HG02973 (cell line): ENCODE data around the gene DPCD.

Experiments used
- ATAC-seq: cut with Tn5 transposase; IDR thresholded peaks from one replicate; pipeline ENCODE4 v1.9.1; 2021; ENCODE audit warnings: moderate library complexity; ENCODE audit not compliant: unreplicated experiment

The DPCD gene

DNA sequence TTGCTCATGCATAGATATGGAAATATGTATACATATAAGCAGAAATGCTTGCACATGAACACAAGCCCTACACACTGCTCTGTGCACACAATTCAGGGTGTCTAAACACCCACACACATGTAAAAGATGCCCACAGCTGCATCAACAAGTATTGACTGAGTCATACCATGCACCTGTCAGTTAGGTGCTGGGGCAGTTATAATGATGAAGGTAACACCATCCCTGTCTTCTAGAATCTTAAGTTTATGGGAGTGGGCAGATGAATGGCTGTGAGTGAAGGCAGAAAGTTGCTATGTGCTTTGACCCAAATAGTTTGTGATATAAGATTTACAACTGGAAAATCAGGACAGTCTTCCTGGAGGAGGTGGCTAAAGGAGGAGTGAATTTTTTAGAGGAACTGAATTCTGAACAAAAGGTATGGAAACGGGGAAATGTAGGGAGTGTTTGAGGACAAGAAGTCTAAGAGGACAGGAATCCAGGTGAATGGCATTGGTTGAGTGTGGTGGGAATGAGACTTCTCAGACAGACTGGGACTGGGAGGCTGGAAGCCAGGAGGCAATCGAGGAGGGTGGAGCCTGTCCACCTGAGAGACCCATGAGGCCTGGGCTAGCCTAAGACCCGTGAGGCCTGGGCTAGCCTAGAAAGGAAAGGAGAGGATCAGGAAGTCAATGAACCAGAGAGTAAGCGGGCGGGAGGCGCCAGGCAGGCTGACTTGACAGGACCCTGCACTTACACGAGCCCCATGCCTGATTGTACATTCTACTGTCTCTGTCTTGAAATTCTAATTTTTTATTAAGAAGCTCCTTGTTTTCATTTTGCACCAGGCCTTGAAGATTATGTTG, 20.7 kb upstream of the DPCD start:
- ATAC-seq = no peak

DNA sequence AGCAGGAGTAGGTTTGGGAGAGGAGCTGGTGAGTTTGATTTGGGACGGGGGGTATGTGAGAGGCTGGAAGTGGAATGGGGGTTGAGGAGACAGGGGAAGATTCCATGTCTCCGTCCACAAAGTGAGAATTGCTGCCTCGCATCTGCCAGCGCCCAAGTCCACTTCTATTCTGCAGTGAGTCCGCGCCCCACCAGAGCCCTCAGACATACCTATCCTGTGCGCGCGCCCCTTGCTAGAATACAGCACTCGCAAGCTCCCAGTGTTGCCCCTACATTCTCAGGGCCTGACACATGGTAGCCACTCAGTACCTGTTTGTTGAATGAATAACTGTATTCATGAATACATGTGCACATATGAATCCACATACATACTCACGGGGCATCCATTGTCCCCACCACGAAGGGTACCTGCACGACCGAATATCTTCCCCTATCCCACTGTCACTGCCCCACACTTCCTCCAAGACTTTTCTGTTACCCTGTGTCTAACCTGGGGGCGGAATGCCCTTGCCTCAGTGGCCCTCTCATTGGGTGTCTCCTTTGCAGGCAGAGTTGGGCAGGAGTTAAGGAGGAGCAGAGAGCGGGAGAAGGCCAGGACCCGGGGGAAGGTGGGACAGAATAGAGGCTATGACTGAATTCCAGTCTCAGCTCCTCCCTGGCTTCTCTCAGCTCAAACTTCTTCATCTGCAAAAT, 19.9 kb upstream of the DPCD start:
- no peak for ATAC-seq

DNA sequence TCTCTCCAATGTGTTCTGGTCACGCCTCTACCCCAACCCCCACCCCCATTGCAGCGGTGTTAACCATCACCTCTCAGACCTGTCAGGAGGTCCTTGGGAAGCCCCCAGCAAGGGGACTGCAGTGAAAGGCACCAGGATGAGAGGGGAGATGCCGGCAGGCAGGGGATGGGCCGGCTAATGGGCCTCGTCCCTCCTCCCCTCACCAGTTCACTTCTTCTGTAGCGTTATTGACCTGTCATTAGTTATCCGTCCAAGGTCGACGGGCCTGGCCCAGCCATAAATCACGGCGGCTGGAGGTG, 18.8 kb upstream of the DPCD start:
- no peak for ATAC-seq

DNA sequence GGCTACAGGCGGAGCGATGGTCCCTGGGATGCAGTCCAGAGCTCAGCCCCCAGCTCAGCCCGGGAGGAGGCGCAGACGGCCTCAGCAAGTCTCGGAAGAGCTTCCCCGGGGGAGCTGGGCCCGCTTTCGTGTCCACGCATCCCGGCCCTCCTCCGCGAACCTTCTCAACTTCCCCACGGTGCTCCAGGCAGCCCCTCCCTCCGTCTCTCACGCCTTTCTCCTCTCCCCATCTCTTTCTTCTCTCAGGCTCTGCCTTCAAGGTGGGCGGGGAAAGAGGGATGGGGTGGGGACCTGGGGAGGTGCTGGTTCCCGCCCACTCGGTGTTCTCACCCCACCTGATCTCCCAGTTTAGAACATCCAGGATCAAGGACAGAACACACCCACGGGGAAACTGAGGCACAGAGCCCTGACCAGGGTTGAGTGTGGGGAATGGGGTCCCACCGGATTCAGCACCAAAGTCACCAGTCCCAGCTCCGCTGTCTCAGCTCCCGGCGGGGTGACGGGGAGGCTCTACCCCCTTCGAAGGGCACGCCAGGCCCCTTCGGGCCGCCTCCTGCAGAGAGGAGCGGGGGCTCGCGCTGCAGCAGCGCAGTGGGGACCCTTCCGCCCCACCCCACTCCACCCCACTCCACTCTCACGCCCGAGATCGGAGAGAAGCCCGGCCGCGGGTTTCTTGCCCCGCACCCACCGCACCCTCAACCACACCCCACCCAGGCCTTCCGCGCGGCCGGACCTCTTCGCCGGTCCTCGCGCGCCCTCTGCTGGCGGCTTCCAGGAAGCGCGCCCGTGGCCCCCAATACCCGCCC, 18.3 kb upstream of the DPCD start:
- peak; percentile 63 for ATAC-seq

DNA sequence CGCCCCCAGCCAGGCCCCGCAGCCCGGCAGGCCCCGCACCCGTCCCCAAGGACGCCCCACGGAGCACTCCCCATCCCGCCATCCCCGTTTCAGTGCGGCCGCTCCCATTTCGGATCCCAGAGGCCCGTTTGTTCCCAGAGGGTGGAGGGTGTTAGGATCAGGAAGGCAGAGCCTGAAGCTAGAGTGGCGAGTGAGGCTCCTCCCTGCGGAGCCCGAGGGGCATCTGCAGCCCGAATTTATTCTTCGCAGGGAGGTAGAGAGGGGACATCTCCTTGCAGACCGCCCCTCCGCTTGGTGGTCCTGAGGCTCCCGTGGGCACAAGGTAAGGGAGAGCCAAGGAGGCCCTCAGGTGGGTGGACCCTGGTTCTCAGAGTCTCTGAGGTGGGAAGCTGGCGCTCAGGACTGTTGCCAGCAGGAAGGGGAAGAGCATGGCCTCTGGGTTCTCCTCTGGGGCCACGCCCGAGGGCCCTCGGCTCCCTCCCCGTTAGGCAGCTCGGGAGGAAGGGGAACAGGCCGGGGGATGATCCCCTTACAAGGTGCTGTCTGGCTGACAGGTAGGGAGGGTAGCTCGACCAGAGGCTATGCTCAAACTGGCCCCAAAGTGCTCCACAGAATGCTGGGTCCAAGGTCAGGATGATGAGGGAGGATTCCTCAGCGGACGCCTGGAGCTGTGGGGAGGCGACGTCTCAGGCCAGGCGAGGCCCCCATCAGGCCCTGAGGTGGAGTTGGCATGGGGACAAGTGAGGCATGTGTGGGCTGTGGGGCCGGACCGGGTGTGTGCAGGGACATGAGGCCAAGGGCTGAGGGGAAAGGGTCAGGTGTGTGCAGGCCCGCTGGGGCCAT, 17.5 kb upstream of the DPCD start:
- no peak for ATAC-seq

DNA sequence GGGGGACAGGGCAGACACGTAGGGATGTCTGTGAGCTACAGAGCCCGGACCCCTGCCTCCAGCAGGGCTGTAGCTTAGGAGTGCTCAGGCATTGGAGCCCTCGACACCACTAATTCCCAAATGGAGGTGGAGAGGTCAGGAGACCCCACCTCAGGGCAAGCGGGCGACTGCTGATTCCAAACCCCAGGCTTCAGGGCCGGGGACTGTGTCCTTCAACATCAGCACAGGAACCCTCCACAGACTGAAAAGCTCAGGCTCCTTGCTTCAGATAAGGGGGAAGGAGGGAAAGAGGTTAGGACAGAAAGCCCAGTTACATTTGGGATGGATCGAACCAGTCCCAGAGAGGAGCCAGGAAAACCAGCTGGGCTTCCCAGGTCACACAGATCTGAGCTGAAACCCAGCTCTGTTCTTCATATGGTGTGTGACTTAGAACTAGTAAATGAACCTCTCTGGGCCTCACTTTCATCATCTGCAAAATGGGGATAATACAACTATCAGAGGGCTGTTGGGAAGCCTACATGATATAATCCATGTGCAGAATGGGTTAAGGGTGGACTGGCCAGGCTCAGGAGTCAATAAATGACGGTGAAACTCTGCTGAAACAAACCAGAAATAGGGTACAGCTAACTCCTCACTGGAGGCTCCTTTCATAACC, 16.7 kb upstream of the DPCD start:
- no peak for ATAC-seq

DNA sequence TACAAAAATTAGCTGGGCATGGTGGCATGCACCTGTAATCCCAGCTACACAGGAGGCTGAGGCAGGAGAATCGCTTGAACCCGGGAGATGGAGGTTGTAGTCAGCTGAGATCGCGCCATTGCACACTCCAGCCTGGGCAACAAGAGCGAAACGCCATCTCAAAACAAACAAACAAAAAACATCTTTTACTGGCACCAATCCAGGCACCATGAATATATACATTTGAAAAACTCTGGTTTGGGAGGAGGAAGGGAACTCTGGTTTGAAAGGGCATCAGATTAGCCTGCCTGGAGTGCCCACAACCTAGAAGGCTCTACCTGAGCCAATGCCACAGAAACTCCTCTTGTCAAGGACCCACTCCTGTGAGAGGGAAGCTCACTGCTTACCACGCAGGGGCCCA, 16.0 kb upstream of the DPCD start:
- no peak for ATAC-seq

DNA sequence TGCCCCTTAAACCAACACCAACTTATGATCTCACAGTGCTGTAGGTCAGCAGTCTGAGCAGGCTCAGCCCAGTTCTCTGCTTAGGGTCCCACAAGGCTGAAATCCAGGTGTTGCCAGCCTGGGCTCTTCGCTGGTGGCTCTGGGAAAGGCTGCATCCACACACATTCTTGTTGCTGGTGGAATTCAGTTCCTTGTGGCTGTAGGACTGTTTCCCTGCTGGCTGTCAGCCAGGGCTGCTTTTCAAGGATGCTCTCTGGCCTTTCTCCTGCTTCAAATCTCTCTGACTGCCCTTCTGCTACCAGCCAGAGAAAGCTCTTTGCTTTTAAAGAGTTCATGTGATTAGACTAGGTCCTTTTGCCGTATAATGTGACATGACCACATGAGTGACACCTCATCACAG, 15.3 kb upstream of the DPCD start:
- no peak for ATAC-seq

DNA sequence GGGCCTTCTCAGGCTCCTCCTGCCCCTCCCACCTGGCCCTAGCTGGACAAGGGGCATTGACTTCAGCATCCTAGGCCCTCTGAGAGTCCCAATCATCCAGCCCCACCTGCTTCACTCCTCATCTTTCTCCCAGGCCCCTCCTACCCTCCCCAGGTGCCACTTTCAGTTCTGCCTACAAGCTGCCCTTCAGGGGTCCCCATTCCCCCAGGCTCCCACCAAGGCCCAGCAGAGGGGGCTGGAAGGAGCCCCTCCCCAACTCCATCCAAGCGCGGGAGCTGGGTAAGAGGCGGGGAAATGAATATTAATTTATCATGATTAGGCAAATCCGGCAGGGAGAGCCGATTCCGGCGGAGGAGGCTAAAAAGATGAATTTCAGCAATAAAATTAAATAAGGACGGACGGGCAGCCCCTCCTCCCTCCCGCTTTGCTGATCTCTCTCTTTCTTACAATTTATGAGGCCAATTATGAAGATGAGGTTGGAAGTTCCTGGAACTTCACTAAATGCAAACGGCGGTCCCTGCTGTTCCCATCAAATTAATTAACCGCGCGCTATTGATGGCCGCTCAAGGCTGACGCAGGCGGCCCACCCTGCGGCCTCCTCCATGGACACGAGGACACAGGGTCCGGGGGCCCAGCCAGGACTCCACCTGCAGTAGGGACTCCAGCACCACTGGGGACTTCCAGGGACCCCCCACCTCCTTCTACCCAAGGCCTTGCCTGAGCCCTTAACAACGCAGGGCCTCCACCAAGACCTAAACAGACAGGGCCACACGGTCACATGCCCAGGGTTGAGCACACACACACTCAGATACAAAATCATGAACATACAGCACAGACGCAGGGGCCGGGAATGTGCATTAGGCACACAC, 14.0 kb upstream of the DPCD start:
- no peak for ATAC-seq

DNA sequence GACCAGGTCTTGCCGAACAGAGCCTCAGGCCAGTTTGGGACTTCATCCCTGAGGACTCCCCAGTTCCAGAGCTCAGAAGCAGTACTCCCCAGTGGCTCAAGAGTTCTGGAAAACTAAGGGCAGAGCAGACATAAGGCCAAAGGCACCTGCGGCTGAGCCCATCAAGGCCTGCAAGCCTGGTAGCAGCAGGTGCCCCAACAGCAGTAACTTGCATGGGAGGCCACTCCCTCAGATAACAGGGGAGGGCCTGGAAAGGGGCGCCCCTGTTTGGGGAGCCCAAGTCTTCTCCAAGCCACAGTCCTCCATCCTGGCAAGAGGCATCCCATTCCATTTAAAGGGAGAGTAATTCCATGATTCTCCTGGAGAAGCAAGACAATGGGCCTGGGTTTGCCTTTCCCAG, 13.0 kb upstream of the DPCD start:
- no peak for ATAC-seq

DNA sequence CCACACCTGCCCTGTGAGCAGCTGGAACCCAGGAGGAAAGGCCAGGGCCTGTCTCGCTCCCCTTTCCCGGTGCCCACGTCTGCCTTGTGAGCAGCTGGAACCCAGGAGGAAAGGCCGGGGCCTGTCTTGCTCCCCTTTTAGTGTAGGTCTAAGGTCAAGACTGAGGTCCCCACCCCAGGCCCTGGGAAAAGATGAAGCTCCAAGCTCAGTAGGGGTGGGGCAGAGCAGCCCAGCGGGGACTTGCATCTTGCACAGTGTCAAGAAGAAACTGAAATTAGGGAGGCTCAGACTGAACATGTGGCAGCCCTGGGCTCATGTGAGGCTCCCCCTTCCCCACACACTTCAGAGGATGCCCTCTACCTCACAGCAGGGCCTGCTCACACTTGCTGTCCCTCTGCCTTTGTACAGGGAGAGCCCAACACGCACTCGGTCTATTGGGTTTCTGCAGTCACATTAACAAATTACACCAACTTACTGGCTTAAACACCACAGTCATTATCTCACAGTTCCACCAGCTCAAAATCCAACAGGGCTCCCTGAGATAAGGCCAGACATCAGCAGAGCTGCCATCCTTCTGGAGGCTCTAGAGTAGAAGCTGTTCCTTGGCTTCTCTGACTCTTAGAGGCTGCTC, 12.4 kb upstream of the DPCD start:
- no peak for ATAC-seq

DNA sequence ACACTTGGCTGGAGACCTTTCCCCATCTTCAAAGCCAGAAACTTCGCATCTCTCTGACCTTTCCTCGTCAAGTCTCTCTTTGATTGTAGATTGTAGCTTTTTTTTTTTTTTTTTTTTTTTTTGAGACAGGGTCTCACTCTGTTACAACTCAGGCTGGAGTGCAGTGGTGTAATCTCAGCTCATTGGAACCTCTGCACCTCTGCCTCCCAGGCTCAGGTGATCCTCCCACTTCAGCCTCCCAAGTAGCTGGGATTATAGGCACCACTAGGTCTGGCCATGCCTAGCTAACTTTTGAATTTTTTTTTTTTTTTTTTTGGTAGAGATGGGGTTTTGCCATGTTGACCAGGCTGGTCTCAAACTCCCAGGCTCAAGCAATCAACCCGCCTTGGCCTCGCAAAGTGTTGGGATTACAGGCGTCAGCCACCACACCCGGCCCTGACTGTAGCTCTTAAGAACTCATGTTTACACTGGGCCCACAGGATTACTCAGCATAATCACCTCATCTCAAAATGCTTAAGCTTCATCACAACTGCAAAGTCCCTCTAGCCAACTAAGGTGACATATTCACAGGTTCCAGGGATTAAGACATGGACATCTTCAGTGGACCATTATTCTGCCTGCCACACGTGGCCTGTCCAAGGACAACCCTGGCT, 11.8 kb upstream of the DPCD start:
- no peak for ATAC-seq

DNA sequence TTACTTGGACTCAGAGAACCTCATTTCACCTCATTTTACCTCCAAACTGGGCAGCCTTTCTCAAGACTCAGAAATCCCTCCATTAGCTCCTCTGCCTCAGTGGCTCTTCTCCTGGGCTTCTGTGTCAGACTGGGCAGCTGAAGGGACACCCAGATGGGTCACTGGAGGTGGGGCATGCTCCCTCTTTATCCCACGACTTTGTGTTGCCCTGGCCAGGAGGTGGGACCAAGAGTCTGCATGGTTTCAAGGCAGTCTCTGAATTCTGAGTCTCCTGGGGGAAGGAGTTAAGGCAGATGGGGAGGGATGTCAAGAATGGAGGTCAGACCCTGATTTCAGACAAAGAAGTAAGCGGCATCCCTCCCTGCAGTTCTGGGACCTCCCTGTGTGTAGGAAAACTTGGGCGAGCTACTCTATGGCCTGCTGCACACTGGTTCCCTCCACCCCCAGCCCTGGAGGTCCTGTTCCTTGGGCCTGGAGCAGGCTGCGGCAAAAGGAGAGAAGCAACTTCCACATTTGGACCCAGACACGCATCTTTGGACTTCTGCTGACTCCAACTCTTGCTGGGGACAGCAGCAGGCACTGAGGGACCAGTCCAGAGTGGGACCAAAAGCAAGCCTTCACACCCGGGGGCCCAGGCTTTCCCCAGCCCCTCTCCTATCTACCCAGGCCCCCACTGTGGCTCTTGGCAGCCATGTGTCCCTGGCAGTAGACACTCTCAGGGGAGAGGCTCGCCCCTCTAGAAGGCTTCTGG, 10.8 kb upstream of the DPCD start:
- ATAC-seq = no peak

DNA sequence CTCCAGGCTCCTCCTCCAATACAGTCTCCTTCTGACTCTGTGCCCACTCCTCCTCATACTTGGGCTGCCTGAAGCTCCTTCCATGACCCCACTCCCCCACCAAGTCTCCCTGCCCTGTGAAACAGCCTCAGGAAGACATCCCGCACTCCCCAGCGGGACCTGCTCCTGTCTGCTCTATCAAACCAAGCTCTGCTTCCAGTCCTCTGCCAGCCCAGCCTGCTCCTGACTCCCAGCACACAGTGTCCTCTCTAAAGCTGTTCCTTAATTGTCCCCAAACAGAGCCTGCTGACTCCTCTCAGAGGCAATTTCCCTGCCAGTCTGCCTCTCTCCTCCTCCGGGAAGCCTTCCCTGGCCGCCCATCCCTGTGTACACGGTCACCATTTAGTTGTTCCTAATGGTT, 9.9 kb upstream of the DPCD start:
- no peak for ATAC-seq

DNA sequence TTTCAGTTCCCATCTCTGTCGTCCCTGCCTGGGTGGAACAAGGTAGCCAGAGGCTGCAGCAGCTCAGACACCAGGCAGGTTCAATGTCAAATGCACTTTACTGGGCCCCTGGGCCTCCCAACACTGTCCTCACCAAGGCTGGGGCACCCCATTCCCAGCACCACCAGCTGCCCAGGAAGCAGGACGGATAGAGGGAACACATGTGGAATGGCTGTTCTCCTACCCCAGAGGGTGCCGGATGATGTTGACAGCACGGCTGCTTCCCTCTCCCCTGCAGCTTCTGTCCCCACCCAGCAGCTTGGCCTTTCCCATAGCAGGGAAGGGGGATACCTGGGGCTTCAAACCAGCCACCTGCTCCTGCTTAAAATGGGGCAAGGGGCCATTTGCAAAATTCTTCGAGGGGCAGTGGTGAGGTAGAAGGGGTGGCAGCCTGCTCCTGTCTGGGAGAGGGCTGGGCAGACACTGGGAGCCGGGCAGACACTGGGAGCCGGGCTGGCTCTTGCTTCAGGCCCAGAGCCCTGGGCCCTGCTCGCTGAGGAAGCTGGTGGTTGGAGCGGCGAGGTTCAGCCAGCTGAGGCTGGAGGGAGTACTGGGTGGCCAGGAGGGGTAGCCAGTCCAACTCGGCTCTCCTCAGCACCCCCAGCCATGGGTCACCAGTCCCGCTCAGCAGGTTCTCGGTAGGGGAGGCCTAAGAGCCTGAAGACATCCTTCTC, 9.2 kb upstream of the DPCD start:
- no peak for ATAC-seq

DNA sequence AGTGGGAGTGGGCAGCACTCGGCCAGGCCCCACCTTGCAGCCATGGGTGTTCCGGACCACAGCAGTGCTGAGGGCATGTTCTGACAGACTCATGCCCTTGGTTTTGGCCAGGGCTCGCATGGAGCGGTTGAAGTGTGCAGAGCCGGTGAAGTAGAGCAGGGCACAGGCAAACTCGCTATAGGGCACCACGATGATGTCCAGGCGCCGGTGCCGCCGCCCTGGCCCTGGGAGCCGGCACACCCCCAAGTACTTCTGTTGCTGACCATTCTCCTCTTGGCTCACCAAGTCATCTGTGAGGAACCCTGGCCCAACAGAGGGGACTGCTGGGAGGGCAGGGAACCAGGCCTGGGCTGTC, 8.6 kb upstream of the DPCD start:
- ATAC-seq = no peak
